GM11168 (cell line): ENCODE results near the gene APOBEC3A.

Source experiments
- in situ Hi-C: fragments of 300-500 bp; cut with MboI; formaldehyde crosslinking; loops from one replicate; pipeline ENCODE4 v1.12.0; 2022; ENCODE audit warnings: low sequenced_read_pairs; ENCODE audit not compliant: unreplicated experiment

APOBEC3A gene

DNA sequence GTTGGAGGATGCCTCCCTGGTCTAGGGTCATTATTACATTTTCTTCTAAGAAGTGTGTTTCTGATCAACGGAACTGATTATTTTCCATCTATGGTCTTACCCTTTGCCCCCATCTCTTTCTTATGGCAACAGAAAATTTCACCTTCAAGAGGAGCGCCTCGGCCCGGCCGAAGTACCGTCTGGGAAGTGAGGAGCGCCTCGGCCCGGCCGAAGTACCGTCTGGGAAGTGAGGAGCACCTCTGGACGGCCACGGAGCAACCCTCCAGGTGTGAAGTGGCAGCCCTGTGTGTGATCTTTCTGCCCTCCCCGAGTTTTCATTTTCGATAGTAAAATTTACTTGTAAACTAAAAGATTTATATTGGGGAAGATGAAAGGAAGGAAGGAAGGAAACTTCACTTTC is 53.5 kb downstream of the APOBEC3A start:
- in situ Hi-C loops = loop anchor here (5.0 kb wide), 1 partner anchor 106 kb away; no protein-coding TSS in a partner anchor
